ENCODE data around the gene IL17RD.

IL17RD gene

GRCh38 chr3:57046101-57046765, 118.9 kb downstream of the IL17RD start:
- no peak for TF ChIP-seq GATA1 (IDR thresholded peaks at IDR 0.05; ENCODE audit: low read depth, low read length)
- TF ChIP-seq POLR2A (IDR thresholded peaks at IDR 0.05; ENCODE audit: low read length): no peak
- no peak for DNase-seq

GRCh38 chr3:57043518-57043917, 121.6 kb downstream of the IL17RD start:
- TF ChIP-seq GATA1 (IDR thresholded peaks at IDR 0.05; ENCODE audit: low read depth, low read length) (no peak), POLR2A (IDR thresholded peaks at IDR 0.05; ENCODE audit: low read length) (no peak)
- no peak for DNase-seq

GRCh38 chr3:57041674-57042073, 123.5 kb downstream of the IL17RD start:
- TF ChIP-seq GATA1 (IDR thresholded peaks at IDR 0.05; ENCODE audit: low read depth, low read length): no peak
- no peak for TF ChIP-seq POLR2A (IDR thresholded peaks at IDR 0.05; ENCODE audit: low read length)
- DNase-seq: no peak

Measured in erythroblast (primary cell).